Frontal cortex (tissue), 4 donors: ENCODE measurements around the gene PCYT1A. TPM values are rescaled to one million over a fixed set of nuclear protein-coding genes. Genes with fewer than 3 reads are reported as not detected.
"Not testable (repeated sequence)": the region's sequence is repeated elsewhere in the genome, so short reads cannot be mapped to it uniquely, and the experiment has no call there.

ENCODE experiments used
- DNase-seq, 2 donors: peaks; one replicate each; pipeline ENCODE4 v3.0.0; 2012; ENCODE audit warnings: low spot score in 2 of 2
- FAIRE-seq: peaks from 2 replicates; lab custom pipeline; 2012; peaks lifted over from hg19 to GRCh38; lab: Jason Lieb, UNC
- total RNA-seq: library from RNA; depleted of rRNA; stranded (reverse); fragments of >200 nt; gene quantifications from one replicate; pipeline ENCODE4 v1.2.3, GENCODE V29; 2014
- donor health status: control.
- donor health status: control.
- donor health status: control.

PCYT1A gene
- total RNA-seq, 1 donor from 2014 or later, result 15.1 TPM

DNA sequence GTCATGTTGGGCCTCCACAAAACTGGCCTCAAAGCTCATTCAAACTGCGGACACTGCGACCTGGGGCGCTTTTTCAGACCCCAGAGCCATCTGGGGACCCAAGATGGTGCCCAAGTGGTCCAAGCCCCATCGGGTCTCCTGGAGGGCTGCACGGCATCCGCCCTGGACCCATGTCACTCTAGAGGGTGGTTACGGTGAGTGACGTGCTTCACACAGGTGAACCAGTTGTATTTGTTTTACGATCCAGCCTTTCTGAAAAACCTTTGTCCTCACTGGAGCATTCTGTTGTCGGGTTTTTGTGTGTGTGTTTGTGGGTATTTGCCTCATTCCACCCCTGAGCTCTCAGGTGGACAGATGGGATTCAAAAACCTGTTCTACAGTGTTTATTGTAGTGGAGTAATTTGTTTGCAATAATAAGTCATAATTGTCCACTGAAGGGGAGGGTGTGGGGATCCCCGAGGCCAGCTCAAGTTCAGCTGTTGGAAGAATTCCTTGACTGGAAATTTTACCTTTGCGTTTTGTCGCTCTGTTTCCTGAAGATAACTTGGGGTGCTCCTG lies 69.3 kb downstream of the PCYT1A start:
- no peak for FAIRE-seq
- DNase-seq, result no peak

GRCh38 chr3:196217307-196218154 lies 70.0 kb downstream of the PCYT1A start:
- no peak for FAIRE-seq
- DNase-seq, result no peak

- DNase-seq (no peak), FAIRE-seq (no peak)
Observed at GRCh38 chr3:196216681-196217211, 70.8 kb downstream of the PCYT1A start.

- no peak for DNase-seq
- no peak for FAIRE-seq
Observed at GRCh38 chr3:196216089-196216564, 71.4 kb downstream of the PCYT1A start, which contains the start of gene SLC51A. SLC51A (plus strand) TSS chr3:196216534; CDS start chr3:196216713, 179 bp downstream.

GRCh38 chr3:196215493-196216020 lies 72.0 kb downstream of the PCYT1A start:
- FAIRE-seq, result no peak

DNA sequence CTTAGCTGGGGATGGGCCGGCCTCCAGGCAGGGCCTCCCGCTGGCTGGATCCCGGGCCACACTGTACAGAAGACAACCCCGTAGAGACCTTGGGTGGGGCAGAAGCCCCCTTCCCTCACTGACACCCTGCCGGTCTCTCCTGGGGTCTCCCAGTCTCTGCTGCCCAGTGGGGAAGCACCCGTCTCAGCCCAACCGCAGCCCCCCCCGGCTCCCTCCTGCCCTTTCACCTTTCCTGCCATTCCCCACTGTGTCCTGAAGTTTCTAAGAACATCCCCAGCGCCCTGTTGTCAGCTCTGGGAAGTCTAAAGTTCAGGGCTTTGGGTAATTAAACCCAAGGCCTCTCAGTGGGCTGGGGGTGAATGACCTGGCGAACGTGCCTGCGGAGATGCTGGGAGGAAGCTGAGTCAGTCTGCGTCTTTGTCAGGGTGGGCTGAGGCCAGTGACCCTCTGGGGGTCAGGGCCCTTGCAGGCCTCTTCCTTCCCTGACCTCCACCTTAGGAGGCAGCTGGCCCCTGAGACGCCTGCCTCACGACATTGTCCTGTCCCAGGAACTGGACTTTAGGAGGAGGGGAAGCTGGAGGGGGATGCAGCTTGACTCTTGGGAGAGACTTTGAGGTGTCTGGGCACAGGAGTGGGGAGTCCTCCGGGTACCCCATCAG lies 72.6 kb downstream of the PCYT1A start:
- no peak for DNase-seq
- FAIRE-seq, result no peak

More at GRCh38 chr3:196215493-196216020, 72.0 kb downstream of the PCYT1A start:
- DNase-seq, result no peak

DNA sequence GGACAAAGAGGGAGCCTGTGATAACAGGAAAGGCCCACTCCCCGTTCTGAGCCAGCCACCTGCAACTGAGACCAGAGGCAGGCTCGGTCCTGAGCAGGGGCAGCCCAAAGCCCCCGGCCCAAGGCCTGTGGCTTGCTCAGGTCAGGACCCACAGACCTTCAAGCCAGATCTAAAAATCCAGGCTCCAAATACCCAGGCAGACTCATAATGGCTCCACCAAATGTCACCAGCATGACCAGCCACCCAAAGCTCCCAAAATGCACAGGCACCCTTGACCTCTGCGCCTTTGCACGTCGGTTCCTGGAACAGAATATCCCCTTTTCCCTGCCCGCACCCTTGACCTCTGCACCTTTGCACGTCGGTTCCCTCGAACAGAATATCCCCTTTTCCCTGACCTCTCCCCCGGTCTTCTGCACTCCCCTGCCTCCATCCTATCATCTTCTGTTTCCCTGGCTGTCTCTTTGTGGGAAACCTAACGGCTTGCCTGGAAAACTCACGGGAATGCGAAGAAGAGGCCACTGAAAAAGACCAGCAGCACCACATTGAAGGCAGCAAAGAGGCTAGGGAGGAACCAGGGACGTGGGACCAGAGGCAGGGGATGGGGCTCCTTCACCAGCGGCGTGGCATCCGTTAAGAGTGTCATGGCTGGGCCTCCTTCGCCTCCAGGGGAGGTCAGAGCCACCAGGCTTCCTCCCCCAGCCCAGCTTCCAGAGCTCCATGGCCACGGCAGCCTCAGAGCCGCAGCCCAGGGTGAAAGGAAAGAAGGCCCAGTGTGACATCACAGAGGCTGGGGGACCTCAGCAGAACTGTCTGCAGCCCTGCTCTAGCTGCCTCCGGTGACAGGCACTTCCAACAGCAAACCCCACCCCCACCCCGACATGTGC lies 76.6 kb downstream of the PCYT1A start, which contains the start of gene ZDHHC19:
TSS of gene ZDHHC19 (minus strand) at position 728 of the 884 bp plus-strand sequence. CDS start at position 643, 85 bp downstream.
- DNase-seq (no peak), FAIRE-seq (no peak)

GRCh38 chr3:196209944-196210672 lies 77.4 kb downstream of the PCYT1A start:
- not testable (repeated sequence) for FAIRE-seq

DNA sequence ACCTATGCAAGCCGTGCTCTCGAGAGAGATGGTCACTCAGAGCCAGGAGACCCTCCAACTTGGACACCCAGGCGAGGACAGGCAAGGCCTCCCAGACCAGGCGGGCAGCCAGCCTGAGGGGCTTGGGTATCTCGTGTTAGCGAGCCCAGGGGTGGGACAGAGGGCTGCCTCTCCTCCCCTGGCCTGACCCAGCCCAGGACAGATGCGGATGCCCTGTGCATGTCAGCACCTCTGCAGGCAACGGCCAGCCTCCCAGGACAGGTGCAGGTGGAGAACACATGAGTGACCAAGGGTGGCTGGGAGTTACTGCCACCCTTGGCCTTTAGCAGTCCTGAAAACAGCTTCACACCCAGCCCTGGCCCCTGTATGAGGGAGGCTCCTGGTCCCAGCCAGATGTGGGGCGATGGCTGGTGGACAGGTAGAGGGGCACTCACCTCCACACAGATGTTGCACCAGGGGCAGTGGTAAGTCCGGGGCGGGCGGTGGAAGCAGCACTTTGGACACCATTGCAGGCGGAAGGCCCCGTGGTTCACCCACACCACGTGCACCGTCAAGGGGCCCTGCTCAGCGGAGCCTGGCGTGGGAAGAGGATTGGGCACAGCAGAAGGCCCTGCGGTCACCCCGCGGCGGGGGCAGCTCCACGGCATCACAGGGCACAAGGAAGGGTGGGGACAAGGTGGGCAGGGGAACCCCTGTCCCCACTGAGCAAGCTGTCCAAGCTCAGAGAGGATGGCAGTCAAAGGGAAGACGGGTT lies 78.4 kb downstream of the PCYT1A start:
- DNase-seq (no peak), FAIRE-seq (no peak)

More at GRCh38 chr3:196209944-196210672, 77.4 kb downstream of the PCYT1A start:
- not testable (repeated sequence) for DNase-seq

- FAIRE-seq (no peak), DNase-seq (peak in 1 of 2 donors; percentile 65)
Observed at GRCh38 chr3:196207833-196208607, 79.5 kb downstream of the PCYT1A start.

DNA sequence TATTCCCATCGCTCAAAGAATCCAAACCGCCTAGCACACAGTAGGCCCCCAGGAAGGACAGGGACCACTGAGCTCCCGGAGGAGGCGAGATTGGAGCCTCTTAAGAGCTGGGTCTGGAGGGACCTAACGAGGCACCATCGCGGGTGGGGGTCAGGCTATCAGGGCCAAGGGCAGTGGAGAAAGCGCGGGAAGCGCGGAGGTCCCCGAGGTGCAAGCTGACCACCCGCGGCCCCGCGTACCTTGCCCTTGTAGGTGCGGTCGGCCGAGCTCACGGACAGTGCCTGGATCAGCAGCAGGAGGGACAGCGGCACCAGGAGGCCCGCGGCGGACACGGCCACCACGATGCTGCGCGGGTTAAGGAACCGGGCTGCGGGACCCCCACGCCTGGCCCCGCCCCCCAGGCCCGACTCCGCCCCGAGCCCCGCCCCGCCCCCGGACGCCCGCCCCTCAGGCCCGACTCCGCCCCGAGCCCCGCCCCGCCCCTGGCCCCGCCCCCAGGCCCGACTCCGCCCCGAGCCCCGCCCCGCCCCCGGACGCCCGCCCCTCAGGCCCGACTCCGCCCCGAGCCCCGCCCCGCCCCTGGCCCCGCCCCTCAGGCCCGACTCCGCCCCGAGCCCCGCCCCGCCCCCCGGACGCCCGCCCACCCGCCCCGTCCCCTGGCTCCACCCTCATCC lies 80.2 kb downstream of the PCYT1A start:
- DNase-seq (peak in 1 of 2 donors; percentile 77), FAIRE-seq (no peak)

DNA sequence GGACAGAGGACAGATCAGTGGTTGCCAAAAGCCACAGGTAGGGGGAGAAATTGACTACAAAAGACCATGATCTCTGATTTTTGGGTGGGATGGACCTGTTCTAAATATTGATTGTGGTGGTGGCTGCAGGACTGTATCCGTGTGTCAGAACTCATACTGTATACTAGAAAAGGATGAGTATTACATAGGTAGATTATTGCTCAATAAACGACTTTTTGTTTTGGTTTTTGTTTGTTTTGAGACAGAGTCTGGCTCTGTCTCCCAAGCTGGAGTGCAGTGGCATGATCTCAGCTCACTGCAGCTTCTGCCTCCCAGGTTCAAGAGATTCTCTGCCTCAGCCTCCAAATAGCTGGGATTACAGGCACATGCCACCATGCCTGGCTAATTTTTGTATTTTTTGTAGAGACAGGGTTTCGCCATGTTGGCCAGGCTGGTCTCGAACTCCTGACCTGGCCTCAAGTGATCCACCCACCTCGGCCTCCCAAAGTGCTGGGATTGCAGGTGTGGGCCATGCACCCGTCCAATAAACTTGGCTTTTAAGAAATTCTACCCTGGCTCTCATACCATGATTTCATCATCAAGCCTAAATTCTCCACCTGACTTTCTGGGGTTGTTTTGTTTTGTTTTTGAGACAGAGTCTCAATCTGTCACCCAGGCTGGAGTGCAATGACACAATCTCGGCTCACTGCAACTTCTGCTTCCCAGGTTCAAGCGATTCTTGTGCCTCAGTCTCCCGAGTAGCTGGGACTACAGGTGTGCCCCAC lies 81.9 kb downstream of the PCYT1A start:
- DNase-seq, FAIRE-seq: not testable (repeated sequence)

- FAIRE-seq (no peak), DNase-seq (no peak)
Observed at GRCh38 chr3:196203846-196204245, 83.7 kb downstream of the PCYT1A start.

DNA sequence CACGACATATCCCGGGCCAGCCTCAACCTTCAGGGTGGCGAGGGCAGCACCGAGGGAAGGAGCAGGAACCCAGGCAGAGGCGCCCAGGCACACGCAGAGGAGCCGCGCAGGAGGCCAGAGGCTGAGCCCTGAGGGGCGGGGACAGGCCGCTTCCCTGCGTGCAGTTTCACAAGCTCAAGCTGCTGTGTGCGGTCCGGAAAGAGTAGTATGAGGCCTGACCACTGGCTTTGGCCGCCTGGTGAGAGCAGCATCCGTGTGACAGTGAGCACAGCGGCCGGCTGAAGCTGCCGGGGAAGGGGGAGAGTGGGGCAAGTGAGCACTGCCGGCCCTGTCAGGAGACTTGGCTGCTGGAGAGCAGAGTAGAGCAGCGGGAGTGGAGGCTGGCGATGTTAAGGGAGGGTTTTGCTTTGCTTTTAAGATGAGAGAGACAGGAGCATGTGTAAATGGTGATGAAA lies 85.0 kb downstream of the PCYT1A start:
- DNase-seq (no peak), FAIRE-seq (no peak)
